OCI-LY1 (cell line): ENCODE data around the gene RNF13.

Experiments used
- H2AFZ ChIP-seq: fragments of 200-600 bp; sonication (generic), shearing (Covaris generic); 2 replicates; pipeline ENCODE4 v1.6.0; 2014; ENCODE audit warnings: antibody characterized with exemption, mild to moderate bottlenecking, low read length
- H3F3A ChIP-seq: fragments of 200-600 bp; sonication (generic), shearing (Covaris generic); 2 replicates; pipeline ENCODE4 v1.6.0; 2014; ENCODE audit warnings: mild to moderate bottlenecking, antibody characterized with exemption, low read length, moderate library complexity; ENCODE audit not compliant: insufficient read depth
- H3K27ac ChIP-seq: fragments of 200-600 bp; sonication (generic); 2 replicates; pipeline ENCODE4 v1.5.1; 2014; ENCODE audit warnings: low read length, mixed run types, mild to moderate bottlenecking, low read depth; ENCODE audit not compliant: poor library complexity, severe bottlenecking
- H3K27me3 ChIP-seq: fragments of 200-600 bp; sonication (generic); 2 replicates; pipeline ENCODE4 v1.6.0; 2014; ENCODE audit warnings: antibody characterized with exemption, mild to moderate bottlenecking, low read length, moderate library complexity; ENCODE audit not compliant: insufficient read depth
- H3K36me3 ChIP-seq: fragments of 200-600 bp; sonication (generic); 2 replicates; pipeline ENCODE4 v1.6.1; 2014; ENCODE audit warnings: mild to moderate bottlenecking, antibody characterized with exemption, low read length, moderate library complexity, mixed read lengths; ENCODE audit not compliant: insufficient read depth
- H3K4me1 ChIP-seq: fragments of 200-600 bp; sonication (generic); 2 replicates; pipeline ENCODE4 v1.5.1; 2014; ENCODE audit warnings: mild to moderate bottlenecking, low read length, moderate library complexity; ENCODE audit not compliant: insufficient read depth, severe bottlenecking
- H3K4me2 ChIP-seq: fragments of 200-600 bp; sonication (generic), shearing (Covaris generic); 2 replicates; pipeline ENCODE4 v1.6.1; 2014; ENCODE audit warnings: low read length
- H3K4me3 ChIP-seq: fragments of 200-600 bp; sonication (generic); 2 replicates; pipeline ENCODE4 v1.5.1; 2014; ENCODE audit warnings: low read length, low read depth, mild to moderate bottlenecking, mixed read lengths; ENCODE audit not compliant: poor library complexity, severe bottlenecking
- H3K79me2 ChIP-seq: fragments of 200-600 bp; shearing (Covaris generic); 2 replicates; pipeline ENCODE4 v1.6.1; 2016; ENCODE audit warnings: mixed run types, low read length, mixed read lengths; ENCODE audit not compliant: insufficient read depth
- H3K9ac ChIP-seq: fragments of 200-600 bp; sonication (generic), shearing (Covaris generic); 2 replicates; pipeline ENCODE4 v1.6.1; 2014; ENCODE audit warnings: mild to moderate bottlenecking, low read length, mixed read lengths
- H3K9me2 ChIP-seq: fragments of 200-600 bp; sonication (generic), shearing (Covaris generic); 2 replicates; pipeline ENCODE4 v1.6.1; 2014; ENCODE audit warnings: low read depth, mild to moderate bottlenecking, low read length, mixed read lengths
- H3K9me3 ChIP-seq: fragments of 200-600 bp; shearing (Covaris generic); 2 replicates; pipeline ENCODE4 v1.6.1; 2014; ENCODE audit warnings: low read length, mixed read lengths
- H4K20me1 ChIP-seq: fragments of 200-600 bp; sonication (generic), shearing (Covaris generic); 2 replicates; pipeline ENCODE4 v1.6.0; 2016; ENCODE audit warnings: mild to moderate bottlenecking, low read length; ENCODE audit not compliant: insufficient read depth
- CTCF ChIP-seq: fragments of 200-600 bp; sonication (generic), shearing (Covaris generic); IDR thresholded peaks from 2 replicates; pipeline ENCODE4 v1.5.1; 2017; ENCODE audit warnings: mild to moderate bottlenecking, antibody characterized with exemption, low read length, moderate library complexity, mixed read lengths
- EZH2 ChIP-seq: fragments of 200-600 bp; sonication (generic), shearing (Covaris generic); IDR thresholded peaks from 2 replicates; pipeline ENCODE4 v1.8.0; 2017; ENCODE audit warnings: borderline replicate concordance, mixed run types, mild to moderate bottlenecking, antibody characterized with exemption, low read length, moderate library complexity, mixed read lengths

RNF13 gene

GRCh38 chr3:149992416-149993058, 179.5 kb downstream of the RNF13 start:
- no peaks in the 10 kb centered on the region for H3K4me1 ChIP-seq
- H3K27ac ChIP-seq, result no peak overlapping the region
- H3K4me2 ChIP-seq, result no peak overlapping the region
- no peaks in the 10 kb centered on the region for H3K36me3 ChIP-seq
- H3K79me2 ChIP-seq, result no peaks in the 10 kb centered on the region
- H3K9me2 ChIP-seq, result no peaks in the 10 kb centered on the region
- no peaks in the 10 kb centered on the region for H4K20me1 ChIP-seq
- TF ChIP-seq CTCF (no peak), EZH2 (no peak)
- peaks cover 14% of the 10 kb centered on the region for H3K9me3 ChIP-seq
- no peaks in the 10 kb centered on the region for H3K27me3 ChIP-seq
- H3K4me3 ChIP-seq, result no peak overlapping the region
- no peak overlapping the region for H3K9ac ChIP-seq
- H3F3A ChIP-seq, result no peaks in the 10 kb centered on the region
- H2AFZ ChIP-seq, result no peak overlapping the region

- Histone ChIP-seq H3K9me3 (peaks cover 16% of the 10 kb centered on the region), H3K9ac (no peak overlapping the region), H2AFZ (no peak overlapping the region), H3K27ac (no peak overlapping the region), H3K4me2 (no peak overlapping the region), H3K4me1 (no peaks in the 10 kb centered on the region), H3K79me2 (no peaks in the 10 kb centered on the region), H3K27me3 (no peaks in the 10 kb centered on the region), H3K4me3 (no peak overlapping the region), H3F3A (no peaks in the 10 kb centered on the region), H3K36me3 (no peaks in the 10 kb centered on the region), H3K9me2 (no peaks in the 10 kb centered on the region), H4K20me1 (no peaks in the 10 kb centered on the region)
- no peak for TF ChIP-seq CTCF
- no peak for TF ChIP-seq EZH2
Measured at GRCh38 chr3:149998946-149999345, 185.9 kb downstream of the RNF13 start.

- peaks cover 16% of the 10 kb centered on the region for H3K9me3 ChIP-seq
Measured at GRCh38 chr3:149999421-149999820, 186.4 kb downstream of the RNF13 start.

More at GRCh38 chr3:149999421-149999820, 186.4 kb downstream of the RNF13 start:
- H3K4me2 ChIP-seq, result no peak overlapping the region
- no peaks in the 10 kb centered on the region for H3K27me3 ChIP-seq
- H3K36me3 ChIP-seq, result no peaks in the 10 kb centered on the region
- H4K20me1 ChIP-seq, result no peaks in the 10 kb centered on the region
- no peaks in the 10 kb centered on the region for H3K4me1 ChIP-seq
- no peak overlapping the region for H3K4me3 ChIP-seq
- TF ChIP-seq CTCF (no peak), EZH2 (no peak)
- H3K9ac ChIP-seq, result no peak overlapping the region
- H3K9me2 ChIP-seq, result no peaks in the 10 kb centered on the region
- no peak overlapping the region for H2AFZ ChIP-seq
- H3K27ac ChIP-seq, result no peak overlapping the region
- H3F3A ChIP-seq, result no peaks in the 10 kb centered on the region
- H3K79me2 ChIP-seq, result no peaks in the 10 kb centered on the region
